Measurements from ENCODE around the gene ZNF618. TPM values are rescaled to one million over a fixed set of nuclear protein-coding genes. Genes with fewer than 3 reads are reported as not detected.

The ZNF618 gene
- total RNA-seq, 4 donors from 2014 or later = 0.26 to 1.2 (median 1.0) TPM

DNA sequence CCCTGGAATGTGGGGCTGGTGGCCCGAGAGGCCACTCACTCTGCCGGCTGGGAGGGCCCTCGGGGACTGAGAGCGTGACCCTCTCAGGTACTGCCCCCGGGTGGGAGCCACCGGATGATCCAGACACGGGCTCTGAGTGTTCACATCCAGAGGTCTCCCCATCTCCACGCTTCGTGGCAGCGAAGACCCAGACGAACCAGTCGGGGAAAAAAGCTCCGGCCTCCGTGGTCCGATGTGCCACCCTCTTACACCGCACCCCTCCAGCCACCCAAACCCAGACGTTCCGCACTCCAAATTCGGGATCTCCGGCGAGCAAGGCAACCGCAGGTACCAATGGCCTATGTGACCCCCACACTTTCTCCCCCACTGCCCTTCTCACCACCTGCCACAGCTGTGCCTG is 152.5 kb downstream of the ZNF618 start:
- in situ Hi-C loops (cut with MboI; ENCODE audit: low sequenced_read_pairs in 4 of 4) (loop anchor here in 2 of 4 donors (25.0 kb wide), 2 partner anchors 216 to 341 kb away; no protein-coding TSS in a partner anchor), intact Hi-C loops (cut with DNase I; ENCODE audit: low total_unique reads) (no loop called here)
- DNase-seq (no peak), ATAC-seq (no peak)
- Histone ChIP-seq H3K4me3 (no peak overlapping the region), H3K4me1 (no peaks in the 10 kb centered on the region), H3K27me3 (no peaks in the 10 kb centered on the region), H3K9me3 (peaks cover 0 to 4% (median 0%) of the 10 kb centered on the region in 3 donors), H3K36me3 (no peaks in the 10 kb centered on the region), H3K27ac (no peak overlapping the region)
- TF ChIP-seq POLR2A (IDR thresholded peaks at IDR 0.05) = no peak
- TF ChIP-seq, protein P1, sequence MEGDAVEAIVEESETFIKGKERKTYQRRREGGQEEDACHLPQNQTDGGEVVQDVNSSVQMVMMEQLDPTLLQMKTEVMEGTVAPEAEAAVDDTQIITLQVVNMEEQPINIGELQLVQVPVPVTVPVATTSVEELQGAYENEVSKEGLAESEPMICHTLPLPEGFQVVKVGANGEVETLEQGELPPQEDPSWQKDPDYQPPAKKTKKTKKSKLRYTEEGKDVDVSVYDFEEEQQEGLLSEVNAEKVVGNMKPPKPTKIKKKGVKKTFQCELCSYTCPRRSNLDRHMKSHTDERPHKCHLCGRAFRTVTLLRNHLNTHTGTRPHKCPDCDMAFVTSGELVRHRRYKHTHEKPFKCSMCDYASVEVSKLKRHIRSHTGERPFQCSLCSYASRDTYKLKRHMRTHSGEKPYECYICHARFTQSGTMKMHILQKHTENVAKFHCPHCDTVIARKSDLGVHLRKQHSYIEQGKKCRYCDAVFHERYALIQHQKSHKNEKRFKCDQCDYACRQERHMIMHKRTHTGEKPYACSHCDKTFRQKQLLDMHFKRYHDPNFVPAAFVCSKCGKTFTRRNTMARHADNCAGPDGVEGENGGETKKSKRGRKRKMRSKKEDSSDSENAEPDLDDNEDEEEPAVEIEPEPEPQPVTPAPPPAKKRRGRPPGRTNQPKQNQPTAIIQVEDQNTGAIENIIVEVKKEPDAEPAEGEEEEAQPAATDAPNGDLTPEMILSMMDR (IDR thresholded peaks at IDR 0.05 in 4 of 5, conservative IDR thresholded peaks at IDR 0.05 in 1 of 5) = no peak

DNA sequence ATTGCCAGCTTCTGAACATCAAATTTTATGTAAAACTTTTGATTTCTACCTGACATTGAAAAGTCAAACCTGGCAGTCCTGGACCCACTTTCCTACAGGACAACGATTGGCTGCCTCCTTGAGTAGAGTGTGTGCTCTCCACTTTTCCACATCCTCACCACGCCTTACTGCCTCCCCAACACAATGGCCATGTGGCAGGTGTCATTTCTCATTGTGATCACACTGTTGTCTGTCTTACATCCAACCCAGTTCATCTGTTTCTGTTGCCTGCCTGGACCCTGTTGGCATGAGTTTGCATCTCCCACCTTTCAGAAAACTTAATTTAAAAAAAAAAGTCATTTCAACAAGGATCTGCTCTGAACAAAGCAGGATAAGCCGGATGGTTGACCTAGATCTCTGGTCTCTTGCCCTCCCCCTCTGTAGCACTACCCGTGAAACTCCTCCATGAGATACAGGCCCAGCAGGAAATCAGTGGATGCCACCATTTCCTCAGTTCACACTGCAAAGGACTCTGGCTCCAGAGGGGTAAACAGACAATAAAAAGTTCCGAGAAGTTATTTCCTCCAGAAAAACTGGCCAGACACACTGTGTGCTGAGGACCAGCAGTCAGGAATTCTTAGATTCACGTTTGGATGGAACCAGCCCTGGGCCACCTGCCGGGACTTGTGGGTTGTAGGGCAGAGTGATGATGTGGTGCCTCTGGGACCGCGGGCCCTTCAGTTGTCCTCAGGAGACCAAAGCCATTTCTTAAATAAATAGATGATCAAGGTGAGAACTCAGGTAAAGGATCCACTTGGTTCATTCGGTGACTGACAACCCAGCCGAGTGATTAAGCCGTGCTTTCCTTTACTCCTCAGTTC is 153.4 kb downstream of the ZNF618 start:
- in situ Hi-C loops (cut with MboI; ENCODE audit: low sequenced_read_pairs in 4 of 4) (loop anchor here in 3 of 4 donors (10.0 to 25.0 kb wide), 3 partner anchors 217 to 342 kb away; no protein-coding TSS in a partner anchor), intact Hi-C loops (cut with DNase I; ENCODE audit: low total_unique reads) (loop anchor here (5.0 to 10.0 kb wide), 2 partner anchors 222 to 345 kb away; no protein-coding TSS in a partner anchor)
- no peak for TF ChIP-seq POLR2A (IDR thresholded peaks at IDR 0.05)
- TF ChIP-seq, protein P1 (IDR thresholded peaks at IDR 0.05 in 4 of 5, conservative IDR thresholded peaks at IDR 0.05 in 1 of 5) = no peak
- no peaks in the 10 kb centered on the region for H3K27me3 ChIP-seq
- no peaks in the 10 kb centered on the region for H3K9me3 ChIP-seq
- no peak for DNase-seq
- no peak overlapping the region for H3K27ac ChIP-seq
- H3K4me3 ChIP-seq = no peak overlapping the region
- ATAC-seq = no peak
- H3K36me3 ChIP-seq = no peaks in the 10 kb centered on the region
- H3K4me1 ChIP-seq = no peaks in the 10 kb centered on the region

DNA sequence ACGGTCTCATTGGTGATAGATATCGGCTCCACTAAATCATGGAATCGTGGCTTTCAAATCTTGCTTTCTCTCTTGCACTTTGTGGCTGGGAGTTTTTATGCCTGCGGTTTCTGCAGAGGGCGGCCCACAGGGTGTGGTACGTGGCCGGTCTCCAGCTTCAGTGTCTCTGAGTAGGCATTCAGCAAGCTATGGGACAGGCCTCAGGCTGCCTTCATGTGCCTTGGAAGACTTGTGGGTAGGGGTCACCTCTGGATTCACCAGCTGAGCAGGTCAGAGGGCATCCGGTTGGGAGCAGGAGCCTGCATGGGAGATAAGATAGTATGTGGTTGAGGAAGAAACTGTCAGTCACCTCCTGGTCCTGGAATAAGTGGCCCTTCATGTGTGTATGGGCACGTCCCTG is 154.3 kb downstream of the ZNF618 start:
- DNase-seq (no peak), ATAC-seq (no peak)
- Histone ChIP-seq H3K36me3 (no peaks in the 10 kb centered on the region), H3K4me3 (no peak overlapping the region), H3K9me3 (no peaks in the 10 kb centered on the region), H3K4me1 (no peaks in the 10 kb centered on the region), H3K27ac (no peak overlapping the region), H3K27me3 (no peaks in the 10 kb centered on the region)
- in situ Hi-C loops (cut with MboI; ENCODE audit: low sequenced_read_pairs in 4 of 4) (loop anchor here in 3 of 4 donors (10.0 to 25.0 kb wide), 3 partner anchors 218 to 343 kb away; no protein-coding TSS in a partner anchor), intact Hi-C loops (cut with DNase I; ENCODE audit: low total_unique reads) (loop anchor here (5.0 to 10.0 kb wide), 2 partner anchors 223 to 346 kb away; no protein-coding TSS in a partner anchor)
- TF ChIP-seq, protein P1 (IDR thresholded peaks at IDR 0.05 in 4 of 5, conservative IDR thresholded peaks at IDR 0.05 in 1 of 5) = no peak
- no peak for TF ChIP-seq POLR2A (IDR thresholded peaks at IDR 0.05)

DNA sequence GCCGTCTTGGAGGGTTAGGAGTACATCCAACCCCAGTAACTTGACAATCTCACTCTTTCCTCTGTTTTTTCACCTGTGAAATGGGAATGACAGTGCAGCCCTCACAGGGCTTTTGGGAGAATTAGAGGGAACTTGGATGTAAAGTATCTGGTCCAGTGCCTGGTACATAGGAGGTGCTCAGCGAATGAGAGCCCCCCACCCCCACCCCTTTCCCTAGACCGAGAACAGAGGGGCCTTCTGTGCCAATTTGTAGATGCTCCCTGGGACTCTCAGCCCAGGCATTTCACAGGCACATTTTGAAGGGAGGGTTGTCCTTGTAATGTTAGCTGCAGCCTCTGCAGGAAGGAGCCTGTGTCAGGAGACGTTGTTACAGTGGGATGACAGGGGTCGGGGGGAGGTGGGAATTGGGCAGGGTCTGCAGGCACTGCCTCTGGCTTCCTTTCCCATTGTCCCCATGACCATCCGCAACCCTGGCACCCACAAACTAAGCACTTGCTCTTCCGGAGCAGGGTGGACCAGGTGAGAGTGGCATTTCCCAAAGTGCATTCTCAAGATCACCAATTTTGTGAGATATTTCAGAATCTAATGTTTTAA is 155.0 kb downstream of the ZNF618 start:
- Histone ChIP-seq H3K36me3 (no peaks in the 10 kb centered on the region), H3K4me1 (no peaks in the 10 kb centered on the region), H3K27ac (no peak overlapping the region), H3K9me3 (no peaks in the 10 kb centered on the region), H3K4me3 (no peak overlapping the region), H3K27me3 (no peaks in the 10 kb centered on the region)
- DNase-seq = no peak
- TF ChIP-seq, protein P1 (IDR thresholded peaks at IDR 0.05 in 4 of 5, conservative IDR thresholded peaks at IDR 0.05 in 1 of 5) = no peak
- TF ChIP-seq POLR2A (IDR thresholded peaks at IDR 0.05) = no peak
- intact Hi-C loops (cut with DNase I; ENCODE audit: low total_unique reads) = loop anchor here (5.0 to 10.0 kb wide), 2 partner anchors 224 to 346 kb away; no protein-coding TSS in a partner anchor
- in situ Hi-C loops (cut with MboI; ENCODE audit: low sequenced_read_pairs in 4 of 4) = loop anchor here in 3 of 4 donors (10.0 to 25.0 kb wide), 3 partner anchors 219 to 344 kb away; no protein-coding TSS in a partner anchor
- ATAC-seq = no peak
